ENCODE data around the gene PCGF1. TPM values are rescaled to one million over a fixed set of nuclear protein-coding genes. Genes with fewer than 3 reads are reported as not detected.

The PCGF1 gene
- total and polyA plus RNA-seq, 9 of the 15 experiments (the other 6 are each of a cell fraction or from before 2014, with no cell fraction given), result 20.3 to 45.7 (median 29.3) TPM

GRCh38 chr2:74529357-74530238 lies 22.1 kb upstream of the PCGF1 start, which contains the start of the genes AUP1 and HTRA2 (continued):
- TF ChIP-seq HDAC1 (IDR thresholded peaks at IDR 0.05), result peak in 1 of 2 experiments; percentile 82; a peak in 2 of 4 replicates
- peak; percentile 43; the same call in 1 of the 2 replicates for TF ChIP-seq CHD2 (IDR thresholded peaks at IDR 0.05; ENCODE audit: low read depth, low read length)
- TF ChIP-seq SAFB2 (IDR thresholded peaks at IDR 0.05; ENCODE audit: borderline replicate concordance, low read depth, low read length, severe bottlenecking), result no peak
- TF ChIP-seq SMAD2 (IDR thresholded peaks at IDR 0.05; ENCODE audit: low read depth, low read length), result no peak
- TF ChIP-seq PREB (CRISPR knock-in tag; IDR thresholded peaks at IDR 0.05), result no peak
- TF ChIP-seq E2F4 (CRISPR knock-in tag; IDR thresholded peaks at IDR 0.05; ENCODE audit: low read depth), result no peak
- TF ChIP-seq CTBP1 (IDR thresholded peaks at IDR 0.05; ENCODE audit: borderline replicate concordance), result peak; percentile 76
- peak; percentile 85 for TF ChIP-seq NKRF (IDR thresholded peaks at IDR 0.05; ENCODE audit: borderline replicate concordance)
- no peak for TF ChIP-seq CBFA2T2 (conservative IDR thresholded peaks at IDR 0.05)
- no peak for TF ChIP-seq HES1 (IDR thresholded peaks at IDR 0.05; ENCODE audit: low read depth)
- TF ChIP-seq CBX8 (IDR thresholded peaks at IDR 0.05; ENCODE audit: borderline replicate concordance, extremely low read depth, low read depth, low read length, poor library complexity, severe bottlenecking), result no peak
- TF ChIP-seq MED1 (CRISPR knock-in tag; IDR thresholded peaks at IDR 0.05; ENCODE audit: borderline replicate concordance), result no peak
- peak; percentile 83 for TF ChIP-seq ERF (CRISPR knock-in tag; IDR thresholded peaks at IDR 0.05)
- no peak for TF ChIP-seq E2F1 (CRISPR knock-in tag; IDR thresholded peaks at IDR 0.05)
- TF ChIP-seq ZNF124 (CRISPR knock-in tag; IDR thresholded peaks at IDR 0.05), result no peak
- TF ChIP-seq EP300 (IDR thresholded peaks at IDR 0.05; ENCODE audit: low read length), result 0 out of 2 replicates have a peak, but pooled peaks have one; percentile 15
- no peak for TF ChIP-seq CTCFL (IDR thresholded peaks at IDR 0.05; ENCODE audit: borderline replicate concordance, insufficient read depth, low read depth, low read length, poor library complexity, severe bottlenecking)

Data from K562 (cell line).